Measurements from ENCODE around the gene HS1BP3. TPM values are rescaled to one million over a fixed set of nuclear protein-coding genes. Genes with fewer than 3 reads are reported as not detected.

The HS1BP3 gene
- total RNA-seq, 4 donors from 2014 or later, result 33.1 to 63.0 (median 41.0) TPM

DNA sequence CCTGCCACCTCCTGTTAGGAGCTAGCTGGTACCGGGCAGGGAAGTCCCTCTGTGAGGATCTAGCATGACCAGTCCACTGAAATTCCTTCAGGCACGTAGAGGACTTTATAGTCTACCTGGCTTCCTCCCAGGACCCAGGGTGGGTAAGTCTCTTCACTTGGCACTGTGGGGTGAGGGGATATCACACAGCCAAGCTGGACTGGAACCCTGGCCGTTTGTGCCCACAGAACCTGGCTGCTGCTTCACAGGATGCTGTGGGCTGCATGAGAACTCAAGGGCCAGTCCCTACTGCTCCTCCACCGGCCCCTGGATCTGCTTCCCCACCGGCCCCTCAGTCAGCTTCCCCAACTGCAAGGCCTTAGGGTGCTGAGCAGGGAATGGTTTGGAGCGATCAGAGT lies 35.8 kb downstream of the HS1BP3 start:
- DNase-seq, result peak in 2 of 3 donors; percentile 44
- no peak overlapping the region for H3K4me3 ChIP-seq
- H3K9me3 ChIP-seq, result no peaks in the 10 kb centered on the region
- H3K36me3 ChIP-seq, result no peaks in the 10 kb centered on the region
- TF ChIP-seq, protein P1, sequence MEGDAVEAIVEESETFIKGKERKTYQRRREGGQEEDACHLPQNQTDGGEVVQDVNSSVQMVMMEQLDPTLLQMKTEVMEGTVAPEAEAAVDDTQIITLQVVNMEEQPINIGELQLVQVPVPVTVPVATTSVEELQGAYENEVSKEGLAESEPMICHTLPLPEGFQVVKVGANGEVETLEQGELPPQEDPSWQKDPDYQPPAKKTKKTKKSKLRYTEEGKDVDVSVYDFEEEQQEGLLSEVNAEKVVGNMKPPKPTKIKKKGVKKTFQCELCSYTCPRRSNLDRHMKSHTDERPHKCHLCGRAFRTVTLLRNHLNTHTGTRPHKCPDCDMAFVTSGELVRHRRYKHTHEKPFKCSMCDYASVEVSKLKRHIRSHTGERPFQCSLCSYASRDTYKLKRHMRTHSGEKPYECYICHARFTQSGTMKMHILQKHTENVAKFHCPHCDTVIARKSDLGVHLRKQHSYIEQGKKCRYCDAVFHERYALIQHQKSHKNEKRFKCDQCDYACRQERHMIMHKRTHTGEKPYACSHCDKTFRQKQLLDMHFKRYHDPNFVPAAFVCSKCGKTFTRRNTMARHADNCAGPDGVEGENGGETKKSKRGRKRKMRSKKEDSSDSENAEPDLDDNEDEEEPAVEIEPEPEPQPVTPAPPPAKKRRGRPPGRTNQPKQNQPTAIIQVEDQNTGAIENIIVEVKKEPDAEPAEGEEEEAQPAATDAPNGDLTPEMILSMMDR (IDR thresholded peaks at IDR 0.05), result no peak
- TF ChIP-seq POLR2A (IDR thresholded peaks at IDR 0.05), result no peak
- peaks cover 0 to 51% (median 3%) of the 10 kb centered on the region in 4 donors for H3K4me1 ChIP-seq
- no peaks in the 10 kb centered on the region for H3K27me3 ChIP-seq
- peak overlapping the region; percentile 56 to 97 (median 80) for H3K27ac ChIP-seq

DNA sequence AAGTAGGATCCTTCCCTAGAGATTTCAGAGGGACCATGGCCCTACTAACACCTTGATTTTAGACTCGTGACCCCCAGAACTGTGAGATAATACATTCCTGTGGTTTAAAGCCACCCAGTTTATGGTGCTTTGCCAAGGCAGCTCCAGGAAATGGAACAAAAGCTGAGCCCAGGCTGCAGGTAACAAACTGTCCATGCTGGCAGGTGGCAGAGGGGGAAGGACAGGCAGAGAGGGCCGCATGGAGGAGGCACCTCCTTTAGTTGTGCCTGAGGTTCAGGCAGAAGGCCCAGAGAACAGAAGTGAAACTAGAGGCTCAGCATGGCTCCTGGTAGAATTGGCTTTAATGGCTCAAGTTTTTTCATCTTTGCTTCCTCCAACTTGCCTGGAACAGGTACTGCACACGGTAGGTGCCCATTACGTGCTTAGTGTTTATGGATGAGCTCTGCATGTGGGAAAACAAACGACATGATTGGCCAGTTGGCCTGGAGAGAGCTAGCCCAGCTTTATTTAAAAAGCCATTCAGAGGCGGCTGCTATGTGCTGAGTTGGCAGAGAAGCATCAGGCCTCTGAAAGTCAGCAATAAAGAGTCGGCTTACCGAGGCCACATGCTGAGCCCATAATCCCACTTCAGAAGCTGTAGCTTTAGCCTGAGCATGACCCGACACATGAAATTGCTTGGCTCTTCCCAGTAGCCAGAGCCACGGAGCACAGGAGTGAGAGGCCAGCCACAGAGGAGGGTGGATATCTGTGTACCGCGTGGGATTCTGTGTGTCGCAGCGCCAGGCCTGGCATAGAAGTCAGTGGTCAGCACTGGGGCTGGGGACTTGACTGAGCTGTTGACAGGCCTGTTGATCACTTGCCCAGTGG lies 36.5 kb downstream of the HS1BP3 start:
- DNase-seq, result peak in 2 of 3 donors; percentile 43
- Histone ChIP-seq H3K4me1 (peaks cover 0 to 49% (median 3%) of the 10 kb centered on the region in 4 donors), H3K27ac (peak overlapping the region; percentile 56 to 97 (median 80)), H3K4me3 (no peak overlapping the region), H3K36me3 (no peaks in the 10 kb centered on the region), H3K27me3 (no peaks in the 10 kb centered on the region), H3K9me3 (no peaks in the 10 kb centered on the region)
- TF ChIP-seq, protein P1 (IDR thresholded peaks at IDR 0.05), result no peak
- TF ChIP-seq POLR2A (IDR thresholded peaks at IDR 0.05), result no peak

DNA sequence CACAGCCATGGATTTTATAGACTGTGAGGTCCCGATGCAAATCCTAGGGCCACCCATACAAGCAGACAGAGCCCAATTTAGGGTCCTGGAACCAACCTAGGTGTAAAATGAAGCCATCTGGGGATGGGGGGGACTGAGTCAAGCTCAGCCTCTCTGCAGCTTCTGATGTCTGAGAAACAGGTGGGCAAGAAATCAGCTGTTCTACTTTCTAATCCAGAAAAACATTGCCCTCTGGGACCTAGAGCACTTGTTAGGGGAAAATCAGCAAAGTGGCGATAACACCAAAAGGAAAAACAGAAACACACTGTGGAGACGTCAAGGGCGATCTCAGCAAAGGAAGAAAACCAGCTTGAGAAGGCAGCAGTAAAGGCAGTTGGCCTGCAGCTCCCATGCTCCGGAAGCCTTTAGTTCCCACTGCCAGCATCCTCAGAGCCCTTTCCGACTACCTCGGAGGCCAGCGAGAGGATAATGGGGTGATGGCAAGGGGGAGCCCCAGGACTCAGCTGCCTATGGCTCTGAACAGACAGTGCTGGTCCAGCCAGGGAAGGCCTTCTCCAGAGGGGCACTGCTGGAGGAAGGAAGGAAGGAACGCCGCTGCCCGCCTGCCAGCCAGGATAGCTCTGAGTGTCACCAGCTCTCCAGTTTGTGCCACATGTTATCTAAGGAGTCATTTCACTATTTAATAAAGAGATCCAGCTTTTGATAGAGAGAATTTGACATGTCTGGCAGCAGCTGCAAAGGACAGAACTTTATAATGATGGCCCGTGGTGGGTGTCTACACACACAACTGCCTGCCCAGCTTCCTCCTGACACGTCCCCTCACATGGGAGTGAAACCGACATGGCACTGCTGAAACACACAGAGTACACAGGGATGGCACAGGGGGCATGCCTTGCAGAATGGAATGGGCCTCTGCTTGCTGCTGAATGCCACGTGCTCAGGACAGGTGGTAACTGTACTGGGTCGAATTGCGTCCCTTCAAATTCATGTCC lies 37.7 kb downstream of the HS1BP3 start:
- H3K36me3 ChIP-seq, result no peaks in the 10 kb centered on the region
- H3K27ac ChIP-seq, result peak overlapping the region in 3 of 4 donors; percentile 31 to 97 (median 41)
- H3K9me3 ChIP-seq, result no peaks in the 10 kb centered on the region
- peaks cover 0 to 37% (median 3%) of the 10 kb centered on the region in 4 donors for H3K4me1 ChIP-seq
- TF ChIP-seq, protein P1 (IDR thresholded peaks at IDR 0.05), result no peak
- TF ChIP-seq POLR2A (IDR thresholded peaks at IDR 0.05), result no peak
- DNase-seq, result peak in 2 of 3 donors; percentile 40
- no peak overlapping the region for H3K4me3 ChIP-seq
- H3K27me3 ChIP-seq, result no peaks in the 10 kb centered on the region

DNA sequence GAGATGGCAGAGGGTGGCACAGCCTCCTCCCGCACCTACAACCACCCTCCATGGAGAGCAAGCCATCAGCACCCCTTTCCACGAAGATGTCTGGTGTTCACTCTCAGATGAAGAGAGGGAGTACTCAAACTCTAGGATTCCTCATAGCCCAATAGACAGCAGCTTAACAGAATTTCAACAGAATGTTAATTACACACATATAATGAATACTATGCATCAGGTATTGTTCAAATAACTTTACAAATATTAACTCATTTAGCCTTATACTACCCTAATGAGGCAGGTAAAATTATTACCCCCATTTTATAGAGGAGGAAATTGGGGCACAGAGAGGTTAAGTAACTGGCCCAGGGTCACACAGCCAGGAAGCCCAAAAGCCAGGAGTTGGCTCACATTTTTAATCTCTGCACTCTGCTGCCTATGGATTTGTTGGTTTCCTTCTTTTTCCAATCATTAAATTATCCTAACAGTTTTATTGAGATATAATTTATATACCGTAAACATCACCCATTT lies 39.0 kb downstream of the HS1BP3 start:
- no peaks in the 10 kb centered on the region for H3K36me3 ChIP-seq
- DNase-seq, result no peak
- no peaks in the 10 kb centered on the region for H3K9me3 ChIP-seq
- H3K27me3 ChIP-seq, result no peaks in the 10 kb centered on the region
- no peak overlapping the region for H3K4me3 ChIP-seq
- peak overlapping the region; percentile 21 to 97 (median 65) for H3K27ac ChIP-seq
- TF ChIP-seq, protein P1 (IDR thresholded peaks at IDR 0.05), result no peak
- peaks cover 0 to 25% (median 3%) of the 10 kb centered on the region in 4 donors for H3K4me1 ChIP-seq
